Uterus (tissue), 2 donors: ENCODE data around the gene GATAD1.
"Not testable (repeated sequence)": the region's sequence is repeated elsewhere in the genome, so short reads cannot be mapped to it uniquely, and the experiment has no call there.

Experiments used
- POLR2A ChIP-seq, 2 donors: fragments of 450-650 bp; IDR thresholded peaks; one replicate each; pipeline ENCODE4 v1.6.1; 2016; ENCODE audit warnings: antibody characterized with exemption in 2 of 2, mild to moderate bottlenecking in 1 of 2, moderate library complexity in 1 of 2
- TF ChIP-seq, protein P1 (sequence below), 4 experiments: fragments of 200-600 bp in 2 of 4; fragments of 450-650 bp in 2 of 4; sonication (generic) in 2 of 4; IDR thresholded peaks; one replicate each; pipeline ENCODE4 v1.5.1; 2016 to 2019; ENCODE audit warnings: antibody characterized with exemption in 4 of 4, mild to moderate bottlenecking in 2 of 4, moderate library complexity in 1 of 4

DNA sequence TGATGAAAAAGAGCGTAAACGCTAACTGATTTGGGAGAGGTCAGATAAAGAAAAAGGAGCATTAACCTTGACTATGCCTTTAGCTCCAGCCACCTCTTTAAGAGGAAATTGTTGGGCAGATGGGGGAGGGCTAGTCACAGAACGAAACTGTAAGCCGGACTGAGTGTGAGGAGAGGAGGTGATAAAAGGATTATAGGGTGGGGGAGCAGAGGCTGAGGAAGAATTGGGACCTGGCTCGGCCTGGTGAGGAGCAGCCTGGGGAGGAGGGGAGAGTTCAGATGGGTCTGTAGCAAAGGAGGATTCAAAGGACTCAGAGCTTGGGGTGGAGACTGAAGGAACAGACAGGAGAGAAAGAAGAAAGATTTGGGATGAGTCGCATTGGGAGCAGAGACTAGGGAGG, 36.3 kb downstream of the GATAD1 start:
- TF ChIP-seq, protein P1, sequence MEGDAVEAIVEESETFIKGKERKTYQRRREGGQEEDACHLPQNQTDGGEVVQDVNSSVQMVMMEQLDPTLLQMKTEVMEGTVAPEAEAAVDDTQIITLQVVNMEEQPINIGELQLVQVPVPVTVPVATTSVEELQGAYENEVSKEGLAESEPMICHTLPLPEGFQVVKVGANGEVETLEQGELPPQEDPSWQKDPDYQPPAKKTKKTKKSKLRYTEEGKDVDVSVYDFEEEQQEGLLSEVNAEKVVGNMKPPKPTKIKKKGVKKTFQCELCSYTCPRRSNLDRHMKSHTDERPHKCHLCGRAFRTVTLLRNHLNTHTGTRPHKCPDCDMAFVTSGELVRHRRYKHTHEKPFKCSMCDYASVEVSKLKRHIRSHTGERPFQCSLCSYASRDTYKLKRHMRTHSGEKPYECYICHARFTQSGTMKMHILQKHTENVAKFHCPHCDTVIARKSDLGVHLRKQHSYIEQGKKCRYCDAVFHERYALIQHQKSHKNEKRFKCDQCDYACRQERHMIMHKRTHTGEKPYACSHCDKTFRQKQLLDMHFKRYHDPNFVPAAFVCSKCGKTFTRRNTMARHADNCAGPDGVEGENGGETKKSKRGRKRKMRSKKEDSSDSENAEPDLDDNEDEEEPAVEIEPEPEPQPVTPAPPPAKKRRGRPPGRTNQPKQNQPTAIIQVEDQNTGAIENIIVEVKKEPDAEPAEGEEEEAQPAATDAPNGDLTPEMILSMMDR (IDR thresholded peaks at IDR 0.05): not testable (repeated sequence)
- not testable (repeated sequence) for TF ChIP-seq POLR2A (IDR thresholded peaks at IDR 0.05)
